ENCODE measurements around the gene MAP6D1. TPM values are rescaled to one million over a fixed set of nuclear protein-coding genes. Genes with fewer than 3 reads are reported as not detected.
A peak's percentile ranks its signal among the peaks of the same experiment; 100 is the strongest.
"Not testable (repeated sequence)": the region's sequence is repeated elsewhere in the genome, so short reads cannot be mapped to it uniquely, and the experiment has no call there.

Gene MAP6D1
- total and polyA plus RNA-seq, 3 experiments from 2014 or later, result 3.6 to 3.8 (median 3.7) TPM

- DNase-seq; H3K4me1 Mint-ChIP-seq; POLR2A ChIA-PET; H3K27me3 Mint-ChIP-seq; H3K4me1 ChIP-seq (ENCODE audit: insufficient read depth, low read length); H3K4me3 ChIP-seq (ENCODE audit: low read length); H3K4me3 Mint-ChIP-seq; H3K9me3 Mint-ChIP-seq; H3K9me3 ChIP-seq (ENCODE audit: low read length); H3K27ac ChIP-seq (ENCODE audit: low read depth, low read length); H3K27me3 ChIP-seq (ENCODE audit: insufficient read depth, low read length, poor library complexity, severe bottlenecking): not testable (repeated sequence)
- peak overlapping the region in 1 of 8 donors; percentile 10 for H3K27ac Mint-ChIP-seq
- H3K36me3 Mint-ChIP-seq, result peaks cover 24 to 83% (median 32%) of the 10 kb centered on the region in 3 donors
- CTCF ChIA-PET, result interaction anchor here (1.3 kb wide), 1 partner anchor 10 kb away, joined by 3 read pairs; no protein-coding TSS in a partner anchor
- H3K36me3 ChIP-seq (ENCODE audit: insufficient read depth, low read length), result peaks cover 18% of the 10 kb centered on the region
These were observed 48.9 kb downstream of the MAP6D1 start for GRCh38 chr3:183776451-183776850.

DNA sequence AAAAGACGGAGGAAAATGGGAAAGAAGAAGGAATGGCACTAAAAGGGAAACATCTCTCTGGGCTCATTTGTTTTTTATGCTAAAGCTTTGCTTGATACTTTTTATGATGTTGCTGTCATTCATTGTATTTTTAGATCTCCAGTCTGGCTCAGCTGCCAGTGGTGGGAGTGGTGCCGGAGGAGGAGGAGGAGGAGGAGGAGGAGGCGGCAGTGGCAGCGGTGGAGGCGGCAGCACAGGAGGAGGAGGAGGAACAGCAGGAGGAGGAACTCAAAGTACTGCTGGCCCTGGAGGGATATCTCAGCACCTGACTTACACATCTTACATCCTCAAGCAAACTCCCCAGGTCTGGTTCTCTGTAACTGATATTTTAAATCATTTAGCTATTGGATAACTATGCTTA, 49.6 kb downstream of the MAP6D1 start:
- Mint-ChIP-seq H3K9me3 (no peaks in the 10 kb centered on the region), H3K4me1 (no peaks in the 10 kb centered on the region), H3K36me3 (peaks cover 19 to 81% (median 29%) of the 10 kb centered on the region in 3 donors), H3K4me3 (no peak overlapping the region), H3K27me3 (no peaks in the 10 kb centered on the region), H3K27ac (peak overlapping the region in 2 of 8 donors; percentile 66 to 86)
- POLR2A ChIA-PET, result no interaction called here
- DNase-seq, result no peak
- CTCF ChIA-PET, result interaction anchor here (1.3 kb wide), 1 partner anchor 9 kb away, joined by 3 read pairs; no protein-coding TSS in a partner anchor
- peaks cover 18% of the 10 kb centered on the region for H3K36me3 ChIP-seq (ENCODE audit: insufficient read depth, low read length)
- no peaks in the 10 kb centered on the region for H3K27me3 ChIP-seq (ENCODE audit: insufficient read depth, low read length, poor library complexity, severe bottlenecking)
- no peak overlapping the region for H3K4me3 ChIP-seq (ENCODE audit: low read length)
- no peaks in the 10 kb centered on the region for H3K4me1 ChIP-seq (ENCODE audit: insufficient read depth, low read length)
- H3K9me3 ChIP-seq (ENCODE audit: low read length), result no peaks in the 10 kb centered on the region
- H3K27ac ChIP-seq (ENCODE audit: low read depth, low read length), result no peak overlapping the region

- Histone ChIP-seq H3K4me3 (ENCODE audit: low read length) (no peak overlapping the region), H3K27me3 (ENCODE audit: insufficient read depth, low read length, poor library complexity, severe bottlenecking) (no peaks in the 10 kb centered on the region), H3K27ac (ENCODE audit: low read depth, low read length) (no peak overlapping the region), H3K36me3 (ENCODE audit: insufficient read depth, low read length) (peaks cover 18% of the 10 kb centered on the region), H3K4me1 (ENCODE audit: insufficient read depth, low read length) (no peaks in the 10 kb centered on the region), H3K9me3 (ENCODE audit: low read length) (no peaks in the 10 kb centered on the region)
- ChIA-PET CTCF (interaction anchor here (0.8 kb wide), 1 partner anchor 455 kb away, joined by 4 read pairs; no protein-coding TSS in a partner anchor), POLR2A (no interaction called here)
- H3K27me3 Mint-ChIP-seq, result no peaks in the 10 kb centered on the region
- H3K9me3 Mint-ChIP-seq, result no peaks in the 10 kb centered on the region
- H3K27ac Mint-ChIP-seq, result peak overlapping the region in 2 of 8 donors; percentile 20 to 48
- H3K36me3 Mint-ChIP-seq, result peaks cover 19 to 74% (median 31%) of the 10 kb centered on the region in 3 donors
- no peaks in the 10 kb centered on the region for H3K4me1 Mint-ChIP-seq
- no peak for DNase-seq
- no peak overlapping the region for H3K4me3 Mint-ChIP-seq
These were observed 50.7 kb downstream of the MAP6D1 start for GRCh38 chr3:183774631-183775030.

DNA sequence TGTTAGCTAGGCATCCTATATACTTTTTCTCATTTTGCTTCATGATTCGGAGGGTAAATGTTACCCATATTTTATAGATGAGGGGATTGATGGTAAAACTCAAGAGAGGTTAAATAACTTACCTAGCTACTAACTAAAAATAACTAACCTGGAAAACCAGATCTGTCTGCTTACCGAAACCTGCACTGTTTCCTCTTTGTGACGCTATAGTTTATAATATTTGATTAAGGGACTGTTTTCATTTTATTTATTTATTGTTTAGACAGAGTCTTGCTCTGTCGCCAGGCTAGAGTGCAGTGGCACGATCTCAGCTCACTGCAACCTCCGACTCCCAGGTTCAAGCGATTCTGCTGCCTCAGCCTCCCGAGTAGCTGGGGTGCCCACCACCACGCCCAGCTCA, 55.9 kb downstream of the MAP6D1 start:
- CTCF ChIA-PET, result interaction anchor here (0.9 to 1.5 kb wide), 3 partner anchors 115 to 300 kb away, joined by 3 read pairs; partner anchors contain the start of gene PARL
- Histone ChIP-seq H3K36me3 (ENCODE audit: insufficient read depth, low read length) (peaks cover 8% of the 10 kb centered on the region), H3K27ac (ENCODE audit: low read depth, low read length) (no peak overlapping the region), H3K4me3 (ENCODE audit: low read length) (no peak overlapping the region), H3K9me3 (ENCODE audit: low read length) (no peaks in the 10 kb centered on the region), H3K27me3 (ENCODE audit: insufficient read depth, low read length, poor library complexity, severe bottlenecking) (no peaks in the 10 kb centered on the region), H3K4me1 (ENCODE audit: insufficient read depth, low read length) (no peaks in the 10 kb centered on the region)
- peaks cover 9 to 15% (median 12%) of the 10 kb centered on the region in 3 donors for H3K4me1 Mint-ChIP-seq
- H3K36me3 Mint-ChIP-seq, result peaks cover 3 to 51% (median 11%) of the 10 kb centered on the region in 3 donors
- H3K4me3 Mint-ChIP-seq, result no peak overlapping the region
- POLR2A ChIA-PET, result no interaction called here
- H3K9me3 Mint-ChIP-seq, result no peaks in the 10 kb centered on the region
- H3K27ac Mint-ChIP-seq, result no peak overlapping the region
- H3K27me3 Mint-ChIP-seq, result no peaks in the 10 kb centered on the region
- no peak for DNase-seq

DNA sequence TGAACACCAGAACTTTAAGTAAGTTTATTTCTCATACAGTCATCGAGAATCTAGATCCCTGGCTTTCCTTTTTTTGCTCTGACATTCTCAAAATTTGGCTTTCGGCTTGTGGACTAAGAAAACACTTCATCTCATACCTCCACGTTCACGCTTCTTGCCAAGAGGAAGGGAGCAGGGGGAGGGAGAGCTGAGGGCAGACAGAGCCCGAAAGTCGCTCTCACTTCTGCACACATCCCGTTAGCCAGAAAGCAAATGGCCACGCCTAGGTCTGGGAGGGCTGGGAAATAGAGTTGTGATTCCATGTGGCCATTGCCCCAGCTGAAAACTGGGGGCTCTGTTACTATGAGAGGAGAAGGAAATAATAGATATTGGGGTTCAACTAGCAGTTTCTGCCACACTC, 57.3 kb downstream of the MAP6D1 start:
- H3K4me1 ChIP-seq (ENCODE audit: insufficient read depth, low read length), result no peaks in the 10 kb centered on the region
- ChIA-PET CTCF (interaction anchor here (3.0 kb wide), 1 partner anchor 299 kb away, joined by 24 read pairs; no protein-coding TSS in a partner anchor), POLR2A (no interaction called here)
- H3K27ac ChIP-seq (ENCODE audit: low read depth, low read length), result no peak overlapping the region
- no peaks in the 10 kb centered on the region for H3K9me3 ChIP-seq (ENCODE audit: low read length)
- no peak overlapping the region for H3K4me3 Mint-ChIP-seq
- H3K36me3 Mint-ChIP-seq, result peaks cover 0 to 49% (median 6%) of the 10 kb centered on the region in 3 donors
- no peak for DNase-seq
- no peaks in the 10 kb centered on the region for H3K9me3 Mint-ChIP-seq
- no peak overlapping the region for H3K4me3 ChIP-seq (ENCODE audit: low read length)
- H3K36me3 ChIP-seq (ENCODE audit: insufficient read depth, low read length), result peaks cover 6% of the 10 kb centered on the region
- no peaks in the 10 kb centered on the region for H3K27me3 Mint-ChIP-seq
- peaks cover 9 to 15% (median 12%) of the 10 kb centered on the region in 3 donors for H3K4me1 Mint-ChIP-seq
- H3K27me3 ChIP-seq (ENCODE audit: insufficient read depth, low read length, poor library complexity, severe bottlenecking), result no peaks in the 10 kb centered on the region
- no peak overlapping the region for H3K27ac Mint-ChIP-seq

GRCh38 chr3:183766745-183767606, 58.4 kb downstream of the MAP6D1 start:
- Mint-ChIP-seq H3K27me3 (no peaks in the 10 kb centered on the region), H3K4me3 (no peak overlapping the region), H3K36me3 (peaks cover 3 to 50% (median 12%) of the 10 kb centered on the region in 3 donors), H3K4me1 (peaks cover 9 to 15% (median 12%) of the 10 kb centered on the region in 3 donors), H3K9me3 (no peaks in the 10 kb centered on the region), H3K27ac (peak overlapping the region in 5 of 8 donors; percentile 15 to 81 (median 40))
- Histone ChIP-seq H3K27me3 (ENCODE audit: insufficient read depth, low read length, poor library complexity, severe bottlenecking) (no peaks in the 10 kb centered on the region), H3K36me3 (ENCODE audit: insufficient read depth, low read length) (peaks cover under 1% of the 10 kb centered on the region), H3K27ac (ENCODE audit: low read depth, low read length) (no peak overlapping the region), H3K4me1 (ENCODE audit: insufficient read depth, low read length) (no peaks in the 10 kb centered on the region), H3K9me3 (ENCODE audit: low read length) (no peaks in the 10 kb centered on the region), H3K4me3 (ENCODE audit: low read length) (no peak overlapping the region)
- peak; percentile 52 to 77 (median 57) for DNase-seq
- ChIA-PET POLR2A (no interaction called here), CTCF (interaction anchor here (0.7 to 3.0 kb wide), 25 partner anchors 9 to 582 kb away, joined by 3 to 24 read pairs (median 4); partner anchors contain the start of genes PARL and YEATS2)

DNA sequence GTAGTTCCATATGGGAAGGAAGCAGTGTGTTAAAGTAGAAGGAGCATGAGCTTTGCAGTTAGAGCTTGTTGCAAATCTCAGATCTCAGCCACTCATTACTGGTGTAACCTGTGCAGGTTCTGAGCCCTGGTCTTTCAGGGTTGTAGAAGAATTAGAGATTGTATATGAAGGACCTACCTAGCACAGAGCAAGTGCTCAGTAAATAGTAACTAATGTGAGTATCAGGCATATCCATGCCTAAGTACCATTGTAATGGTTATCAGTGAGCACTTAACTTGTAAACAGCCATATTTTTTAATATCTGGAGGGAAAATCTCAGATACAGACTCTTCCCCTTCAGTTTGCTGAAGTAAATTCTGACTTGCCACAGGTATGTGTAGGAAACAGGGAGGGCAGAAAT, 59.3 kb downstream of the MAP6D1 start:
- Mint-ChIP-seq H3K4me3 (no peak overlapping the region), H3K9me3 (no peaks in the 10 kb centered on the region), H3K4me1 (peaks cover 9 to 15% (median 12%) of the 10 kb centered on the region in 3 donors), H3K27ac (peak overlapping the region in 6 of 8 donors; percentile 2 to 90 (median 36)), H3K27me3 (no peaks in the 10 kb centered on the region), H3K36me3 (peaks cover 8 to 56% (median 16%) of the 10 kb centered on the region in 3 donors)
- POLR2A ChIA-PET, result no interaction called here
- Histone ChIP-seq H3K27ac (ENCODE audit: low read depth, low read length) (no peak overlapping the region), H3K36me3 (ENCODE audit: insufficient read depth, low read length) (peaks cover 9% of the 10 kb centered on the region), H3K9me3 (ENCODE audit: low read length) (no peaks in the 10 kb centered on the region), H3K4me3 (ENCODE audit: low read length) (no peak overlapping the region), H3K27me3 (ENCODE audit: insufficient read depth, low read length, poor library complexity, severe bottlenecking) (no peaks in the 10 kb centered on the region), H3K4me1 (ENCODE audit: insufficient read depth, low read length) (no peaks in the 10 kb centered on the region)
- CTCF ChIA-PET, result interaction anchor here (1.2 to 3.0 kb wide), 7 partner anchors 10 to 301 kb away, joined by 3 to 24 read pairs (median 4); partner anchors contain the start of gene PARL
- no peak for DNase-seq
